ENCODE data around the gene CCBE1. TPM values are rescaled to one million over a fixed set of nuclear protein-coding genes. Genes with fewer than 3 reads are reported as not detected.

Gene CCBE1
- total and polyA plus RNA-seq, 5 donors, result 0.48 to 3.5 (median 1.1) TPM

DNA sequence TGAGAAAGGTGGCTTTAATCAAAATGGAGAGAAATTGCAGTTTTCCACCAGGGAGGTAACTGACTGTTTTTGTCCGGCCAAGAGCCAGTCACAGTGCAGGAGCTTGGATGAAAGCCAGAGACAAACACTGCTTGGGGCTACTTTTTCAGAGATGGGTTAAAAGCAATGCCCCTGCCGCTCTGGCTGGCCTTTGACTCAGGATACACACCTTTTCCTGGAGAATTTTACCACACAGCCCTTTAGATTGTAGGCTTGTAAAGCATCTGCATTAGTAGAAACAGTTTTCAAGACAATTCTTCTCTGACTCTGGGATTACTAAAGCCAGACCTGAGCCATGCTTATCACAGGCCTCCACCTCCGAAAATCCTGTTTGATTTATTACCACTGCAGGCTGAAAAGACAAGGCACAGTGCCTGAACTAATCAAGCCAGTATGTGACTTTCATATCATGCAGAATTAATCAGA, 79.7 kb downstream of the CCBE1 start:
- H3K9me3 ChIP-seq (ENCODE audit: control insufficient read depth, low read length), result no peaks in the 10 kb centered on the region
- H3K4me1 ChIP-seq (ENCODE audit: control insufficient read depth, insufficient read depth, low read length), result no peaks in the 10 kb centered on the region
- DNase-seq (no peak), ATAC-seq (no peak)
- WGBS, result 60% methylated on average over 3 of the region's 3 CpGs
- H3K27ac ChIP-seq (ENCODE audit: low read length), result no peak overlapping the region
- no peaks in the 10 kb centered on the region for H3K27me3 ChIP-seq (ENCODE audit: control insufficient read depth, insufficient read depth)
- no peak overlapping the region for H3K4me3 ChIP-seq (ENCODE audit: low read length)
- intact Hi-C loops (cut with DNase I), result no loop called here

DNA sequence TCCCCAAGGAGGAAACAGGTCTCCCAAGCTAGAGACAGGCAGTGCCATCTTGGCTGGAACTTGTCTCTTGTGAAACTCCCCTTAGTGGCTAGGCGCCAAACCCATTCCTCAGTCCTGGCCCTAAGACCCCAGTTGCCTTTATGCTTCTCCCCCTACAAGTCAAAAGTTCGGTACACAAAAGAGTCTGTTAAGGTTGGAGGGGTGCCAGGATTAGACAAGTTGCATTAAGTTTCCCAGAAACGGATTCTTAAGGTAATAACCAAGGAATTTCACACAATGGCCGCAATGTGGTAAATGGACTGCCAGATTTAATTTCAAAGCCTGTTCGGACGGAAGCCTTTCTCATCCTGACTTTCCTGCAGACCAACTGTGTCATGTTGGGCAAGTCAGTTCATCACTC, 80.7 kb downstream of the CCBE1 start:
- Histone ChIP-seq H3K27ac (ENCODE audit: low read length) (no peak overlapping the region), H3K4me3 (ENCODE audit: low read length) (no peak overlapping the region), H3K4me1 (ENCODE audit: control insufficient read depth, insufficient read depth, low read length) (no peaks in the 10 kb centered on the region), H3K9me3 (ENCODE audit: control insufficient read depth, low read length) (no peaks in the 10 kb centered on the region), H3K27me3 (ENCODE audit: control insufficient read depth, insufficient read depth) (no peaks in the 10 kb centered on the region)
- no peak for ATAC-seq
- intact Hi-C loops (cut with DNase I), result no loop called here
- no peak for DNase-seq
- 71% methylated on average over 6 of the region's 6 CpGs for WGBS

DNA sequence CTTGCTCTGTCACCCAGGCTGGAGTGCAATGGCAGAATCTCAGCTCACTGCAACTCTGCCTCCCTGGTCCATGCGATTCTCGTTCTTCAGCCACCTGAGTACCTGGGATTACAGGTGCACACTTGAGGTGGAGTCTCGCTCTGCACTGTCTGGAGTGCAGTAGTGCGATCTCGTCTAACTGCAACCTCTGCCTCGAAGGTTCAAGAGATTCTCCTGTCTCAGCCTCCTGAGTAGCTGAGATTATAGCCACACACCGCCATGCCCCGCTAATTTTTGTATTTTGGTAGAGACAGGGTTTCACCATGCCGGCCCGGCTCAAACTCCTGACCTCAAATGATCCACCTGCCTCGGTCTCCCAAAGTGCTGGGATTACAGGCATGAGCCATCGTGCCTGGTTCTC, 83.3 kb downstream of the CCBE1 start:
- WGBS, result 94% methylated on average over 12 of the region's 12 CpGs
- H3K27me3 ChIP-seq (ENCODE audit: control insufficient read depth, insufficient read depth), result no peaks in the 10 kb centered on the region

DNA sequence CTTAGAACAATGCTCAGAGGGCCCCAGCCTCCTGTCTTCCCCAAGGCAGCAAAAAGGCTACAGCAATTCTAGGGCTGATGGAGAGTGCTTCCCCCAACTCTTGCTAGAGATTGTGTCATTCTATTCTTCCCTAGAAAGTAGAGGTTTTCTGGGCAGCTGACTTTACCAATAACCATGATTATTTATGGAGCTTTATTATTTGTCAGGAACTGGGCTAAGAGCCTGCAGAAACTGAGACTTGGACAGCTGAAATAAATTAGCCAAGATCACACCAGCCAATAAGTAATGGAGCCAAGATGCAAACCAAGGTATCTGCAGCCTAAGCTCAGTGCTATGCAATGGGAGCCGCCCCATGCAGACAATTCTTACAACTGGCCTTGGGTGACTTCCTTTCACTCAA, 84.8 kb downstream of the CCBE1 start:
- Histone ChIP-seq H3K27me3 (ENCODE audit: control insufficient read depth, insufficient read depth) (no peaks in the 10 kb centered on the region), H3K9me3 (ENCODE audit: control insufficient read depth, low read length) (no peaks in the 10 kb centered on the region), H3K4me3 (ENCODE audit: low read length) (no peak overlapping the region), H3K4me1 (ENCODE audit: control insufficient read depth, insufficient read depth, low read length) (no peaks in the 10 kb centered on the region), H3K27ac (ENCODE audit: low read length) (no peak overlapping the region)
- intact Hi-C loops (cut with DNase I), result no loop called here
- peak in 1 of 2 donors; percentile 52 for ATAC-seq
- DNase-seq, result no peak
- 67% methylated on average over 1 of the region's 1 CpG for WGBS

More for the DNA sequence above, 83.3 kb downstream of the CCBE1 start:
- Histone ChIP-seq H3K27ac (ENCODE audit: low read length) (no peak overlapping the region), H3K4me3 (ENCODE audit: low read length) (no peak overlapping the region), H3K9me3 (ENCODE audit: control insufficient read depth, low read length) (no peaks in the 10 kb centered on the region), H3K4me1 (ENCODE audit: control insufficient read depth, insufficient read depth, low read length) (no peaks in the 10 kb centered on the region)
- no peak for DNase-seq
- intact Hi-C loops (cut with DNase I), result no loop called here
- ATAC-seq, result no peak

DNA sequence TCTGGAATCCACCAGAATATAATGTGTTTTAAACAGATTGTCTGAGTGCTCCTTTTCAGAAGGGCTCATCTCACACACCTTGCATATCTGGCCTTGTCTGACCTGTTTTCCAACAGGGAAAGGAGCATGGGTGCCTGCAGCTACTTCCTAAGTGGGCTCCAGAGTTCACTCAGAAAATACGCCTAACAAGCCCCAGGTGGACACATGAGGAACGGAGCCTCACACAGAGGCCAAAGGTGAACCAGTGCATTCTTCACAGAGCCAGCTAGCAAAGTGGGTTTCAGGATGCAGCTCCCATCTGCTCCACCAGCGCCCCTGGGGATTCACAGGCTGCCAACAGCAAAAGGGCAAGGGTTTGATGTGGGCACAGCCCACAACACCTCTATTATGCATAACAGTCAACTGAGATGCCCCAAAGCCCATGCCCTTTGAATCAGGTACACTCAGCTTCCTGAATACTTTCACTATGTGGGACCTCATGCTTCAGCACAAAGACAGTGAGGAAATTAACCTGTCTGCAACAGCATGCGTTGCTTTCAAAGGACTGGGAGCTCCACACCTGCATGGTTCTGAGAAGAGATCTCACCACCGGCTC, 86.6 kb downstream of the CCBE1 start:
- 91% methylated on average over 5 of the region's 5 CpGs for WGBS

DNA sequence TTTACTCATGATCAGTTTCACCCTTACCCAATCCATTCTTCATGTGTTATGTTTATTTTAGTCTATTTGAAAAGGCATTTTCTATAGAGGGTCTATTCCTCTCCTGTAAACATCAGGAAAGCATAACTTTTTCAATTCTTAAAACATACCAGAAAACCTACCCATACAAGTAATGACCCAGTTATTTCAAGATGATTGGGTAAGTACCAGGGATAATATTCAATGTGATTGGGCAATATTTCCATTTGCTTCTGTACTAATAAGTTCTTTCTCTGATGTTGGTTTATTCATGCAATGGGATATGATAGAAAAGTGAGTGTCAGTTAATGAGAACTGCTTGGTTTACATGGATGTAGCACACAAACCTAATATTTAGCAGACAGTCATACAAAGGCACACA, 87.6 kb downstream of the CCBE1 start:
- DNase-seq (no peak), ATAC-seq (no peak)
- intact Hi-C loops (cut with DNase I), result no loop called here
- no peaks in the 10 kb centered on the region for H3K27me3 ChIP-seq (ENCODE audit: control insufficient read depth, insufficient read depth)
- no peak overlapping the region for H3K4me3 ChIP-seq (ENCODE audit: low read length)
- H3K4me1 ChIP-seq (ENCODE audit: control insufficient read depth, insufficient read depth, low read length), result peaks cover 5% of the 10 kb centered on the region
- no peaks in the 10 kb centered on the region for H3K9me3 ChIP-seq (ENCODE audit: control insufficient read depth, low read length)
- H3K27ac ChIP-seq (ENCODE audit: low read length), result no peak overlapping the region

More for the DNA sequence above, 86.6 kb downstream of the CCBE1 start:
- H3K4me1 ChIP-seq (ENCODE audit: control insufficient read depth, insufficient read depth, low read length), result peaks cover under 1% of the 10 kb centered on the region
- no peaks in the 10 kb centered on the region for H3K9me3 ChIP-seq (ENCODE audit: control insufficient read depth, low read length)
- H3K27ac ChIP-seq (ENCODE audit: low read length), result no peak overlapping the region
- no peaks in the 10 kb centered on the region for H3K27me3 ChIP-seq (ENCODE audit: control insufficient read depth, insufficient read depth)
- H3K4me3 ChIP-seq (ENCODE audit: low read length), result no peak overlapping the region
- DNase-seq (no peak), ATAC-seq (no peak)
- intact Hi-C loops (cut with DNase I), result no loop called here

DNA sequence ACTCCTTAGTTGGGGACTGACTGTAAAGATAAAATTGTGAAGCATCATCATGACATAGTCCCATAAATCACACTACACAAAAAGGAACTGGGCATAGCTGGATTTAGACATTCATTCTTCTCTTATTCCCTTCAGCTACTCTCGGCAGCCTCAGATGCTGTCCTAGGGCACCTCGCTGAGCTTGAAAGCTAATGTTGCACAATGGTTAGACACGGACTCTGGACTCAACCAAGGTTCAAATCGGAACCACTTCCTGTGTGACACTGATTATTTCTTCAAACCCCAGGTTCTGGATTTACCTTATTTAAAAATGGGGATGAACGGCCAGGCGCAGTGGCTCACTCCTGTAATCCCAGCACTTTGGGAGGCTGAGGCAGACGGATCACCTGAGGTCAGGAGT, 89.8 kb downstream of the CCBE1 start:
- H3K27me3 ChIP-seq (ENCODE audit: control insufficient read depth, insufficient read depth), result no peaks in the 10 kb centered on the region
- no peak overlapping the region for H3K4me3 ChIP-seq (ENCODE audit: low read length)
- H3K4me1 ChIP-seq (ENCODE audit: control insufficient read depth, insufficient read depth, low read length), result peaks cover 5% of the 10 kb centered on the region
- DNase-seq (no peak), ATAC-seq (no peak)
- H3K9me3 ChIP-seq (ENCODE audit: control insufficient read depth, low read length), result no peaks in the 10 kb centered on the region
- no peak overlapping the region for H3K27ac ChIP-seq (ENCODE audit: low read length)
- 91% methylated on average over 7 of the region's 7 CpGs for WGBS
- intact Hi-C loops (cut with DNase I), result no loop called here

DNA sequence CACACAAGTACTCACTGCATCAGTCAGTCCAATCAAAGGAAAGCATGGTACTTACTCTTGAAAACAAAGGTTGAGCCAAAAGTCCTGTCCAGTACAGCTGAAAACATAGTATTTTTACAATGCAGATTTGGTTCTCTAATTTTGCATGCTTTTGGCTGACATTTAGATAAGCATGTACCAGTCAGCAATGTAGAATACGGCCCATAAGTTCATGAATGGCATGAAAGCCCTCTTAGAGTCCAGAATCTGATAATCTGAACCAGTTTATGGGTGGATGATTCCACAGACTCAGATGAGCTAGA, 90.2 kb downstream of the CCBE1 start:
- no peaks in the 10 kb centered on the region for H3K9me3 ChIP-seq (ENCODE audit: control insufficient read depth, low read length)
- peaks cover 5% of the 10 kb centered on the region for H3K4me1 ChIP-seq (ENCODE audit: control insufficient read depth, insufficient read depth, low read length)
- H3K4me3 ChIP-seq (ENCODE audit: low read length), result no peak overlapping the region
- DNase-seq, result no peak
- no peak overlapping the region for H3K27ac ChIP-seq (ENCODE audit: low read length)
- intact Hi-C loops (cut with DNase I), result no loop called here
- ATAC-seq, result no peak
- WGBS, result 73% methylated on average over 1 of the region's 1 CpG
- no peaks in the 10 kb centered on the region for H3K27me3 ChIP-seq (ENCODE audit: control insufficient read depth, insufficient read depth)

DNA sequence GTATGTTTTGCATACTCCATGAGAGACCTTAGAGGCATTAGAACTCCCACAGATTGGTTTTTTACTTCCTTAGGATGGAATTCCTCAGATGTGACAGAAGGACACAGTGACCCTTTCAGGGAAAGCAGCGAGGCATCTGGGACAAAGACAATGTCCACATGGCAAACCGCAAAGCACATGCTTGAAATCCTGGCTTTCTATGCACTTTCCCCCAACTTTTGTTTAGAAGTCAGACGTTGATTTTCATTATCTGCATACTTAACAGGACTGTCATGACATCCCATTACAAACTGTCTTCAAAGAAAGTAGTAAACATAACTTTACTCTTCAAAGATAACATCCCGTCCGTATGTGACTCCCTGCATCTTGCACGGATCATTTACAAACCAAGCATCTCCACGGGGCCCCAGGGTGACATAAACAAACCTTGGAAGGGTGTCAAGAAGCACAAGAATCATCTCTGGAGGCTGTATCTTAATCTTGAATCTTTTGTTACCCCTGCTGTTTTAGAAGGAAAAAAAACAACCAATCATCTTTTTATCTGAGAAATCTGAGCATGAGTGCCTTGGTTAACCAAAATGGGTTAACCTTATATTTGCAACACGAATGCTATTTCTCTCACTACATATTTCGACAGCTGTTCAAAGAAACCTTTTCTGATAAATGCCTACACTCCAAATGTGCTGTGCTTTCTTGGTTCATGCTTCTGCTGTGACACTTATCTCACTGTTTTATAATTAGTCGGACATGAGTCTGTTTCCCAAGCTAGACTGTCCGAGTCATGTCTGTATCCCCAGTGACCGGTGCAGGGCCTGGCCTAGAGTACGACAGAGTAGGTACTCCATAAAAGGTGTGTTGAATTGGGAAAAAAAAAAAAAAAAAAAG, 90.8 kb downstream of the CCBE1 start:
- H3K27ac ChIP-seq (ENCODE audit: low read length), result no peak overlapping the region

DNA sequence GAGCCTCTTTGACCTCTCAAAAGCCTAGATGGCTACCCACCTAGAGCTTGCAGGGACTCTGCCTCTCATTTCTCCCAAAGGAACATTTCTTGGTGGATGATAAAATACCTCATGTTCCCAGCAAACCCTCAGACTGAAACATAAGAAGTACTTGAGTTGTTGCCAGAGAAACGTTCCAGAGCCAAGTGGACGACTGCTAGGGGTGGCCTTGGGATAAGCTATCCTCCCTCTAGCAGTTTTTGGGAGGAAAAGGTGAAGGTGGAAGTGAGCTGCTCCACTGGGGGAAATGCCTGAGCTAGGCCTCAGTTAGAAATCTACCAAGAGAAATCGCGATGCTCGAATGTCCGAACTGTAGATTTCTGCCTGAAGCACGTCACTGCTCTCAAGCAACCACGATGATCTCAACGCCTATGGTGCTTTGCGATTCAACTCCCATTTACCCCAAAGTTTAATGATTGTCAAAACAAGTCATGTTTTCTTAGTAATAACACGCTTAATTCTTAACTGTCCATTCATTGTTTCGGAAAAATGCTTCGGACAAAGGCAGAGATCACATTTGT, 91.5 kb downstream of the CCBE1 start:
- 81% methylated on average over 13 of the region's 13 CpGs for WGBS
- Histone ChIP-seq H3K27ac (ENCODE audit: low read length) (no peak overlapping the region), H3K4me1 (ENCODE audit: control insufficient read depth, insufficient read depth, low read length) (peaks cover 5% of the 10 kb centered on the region), H3K4me3 (ENCODE audit: low read length) (no peak overlapping the region), H3K27me3 (ENCODE audit: control insufficient read depth, insufficient read depth) (no peaks in the 10 kb centered on the region), H3K9me3 (ENCODE audit: control insufficient read depth, low read length) (no peaks in the 10 kb centered on the region)
- no peak for DNase-seq
- intact Hi-C loops (cut with DNase I), result no loop called here
- no peak for ATAC-seq

More for the DNA sequence above, 90.8 kb downstream of the CCBE1 start:
- Histone ChIP-seq H3K4me1 (ENCODE audit: control insufficient read depth, insufficient read depth, low read length) (peaks cover 5% of the 10 kb centered on the region), H3K27me3 (ENCODE audit: control insufficient read depth, insufficient read depth) (no peaks in the 10 kb centered on the region), H3K9me3 (ENCODE audit: control insufficient read depth, low read length) (no peaks in the 10 kb centered on the region), H3K4me3 (ENCODE audit: low read length) (no peak overlapping the region)
- DNase-seq (peak in 1 of 3 donors; percentile 56), ATAC-seq (peak; percentile 78 to 88)
- WGBS, result 42% methylated on average over 13 of the region's 13 CpGs
- intact Hi-C loops (cut with DNase I), result no loop called here

DNA sequence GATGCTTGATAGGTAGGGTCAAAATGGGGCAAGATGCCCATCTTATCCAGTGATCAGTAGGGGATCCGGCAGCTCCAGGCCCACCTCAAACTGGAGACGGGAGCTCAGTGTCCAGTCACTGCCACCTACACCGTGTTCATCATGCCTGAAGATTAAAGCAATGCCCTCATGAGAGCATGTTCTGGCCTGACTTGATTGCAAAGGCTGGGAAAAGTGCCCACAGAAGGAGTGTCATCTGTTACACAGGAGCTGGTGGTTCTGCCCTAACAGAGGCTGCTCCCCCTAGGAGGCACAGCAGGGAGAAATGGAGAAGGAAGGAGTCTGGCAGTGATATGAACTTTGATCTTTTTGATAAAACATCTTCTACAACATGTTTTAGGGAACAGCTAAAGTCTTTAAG, 92.3 kb downstream of the CCBE1 start:
- no peak overlapping the region for H3K27ac ChIP-seq (ENCODE audit: low read length)
- H3K9me3 ChIP-seq (ENCODE audit: control insufficient read depth, low read length), result no peaks in the 10 kb centered on the region
- peak; percentile 13 to 55 for ATAC-seq
- H3K4me1 ChIP-seq (ENCODE audit: control insufficient read depth, insufficient read depth, low read length), result peaks cover 5% of the 10 kb centered on the region
- WGBS, result 76% methylated on average over 3 of the region's 3 CpGs
- H3K27me3 ChIP-seq (ENCODE audit: control insufficient read depth, insufficient read depth), result no peaks in the 10 kb centered on the region
- H3K4me3 ChIP-seq (ENCODE audit: low read length), result no peak overlapping the region
- intact Hi-C loops (cut with DNase I), result no loop called here
- no peak for DNase-seq
